Measurements from ENCODE around the gene CREB3L2.

The CREB3L2 gene

GRCh38 chr7:137966641-137967142, 35.2 kb downstream of the CREB3L2 start:
- Histone ChIP-seq H3K4me3 (ENCODE audit: insufficient read depth, low read length, poor library complexity, severe bottlenecking) (no peak overlapping the region), H3K9me2 (replicated peaks; ENCODE audit: insufficient read depth, low read length) (no peaks in the 10 kb centered on the region), H3K36me3 (ENCODE audit: low read length) (no peaks in the 10 kb centered on the region), H3K27me3 (ENCODE audit: low read length) (no peaks in the 10 kb centered on the region), H3K79me2 (ENCODE audit: insufficient read depth, low read length) (no peaks in the 10 kb centered on the region), H3F3A (ENCODE audit: insufficient read depth) (no peaks in the 10 kb centered on the region), H4K20me1 (ENCODE audit: low read depth, low read length) (no peaks in the 10 kb centered on the region), H3K9me3 (ENCODE audit: insufficient read depth, low read length) (no peaks in the 10 kb centered on the region), H3K4me2 (ENCODE audit: low read depth, low read length, poor library complexity, severe bottlenecking) (no peak overlapping the region), H3K9ac (ENCODE audit: low read length) (no peak overlapping the region), H3K27ac (ENCODE audit: low read depth, low read length) (no peak overlapping the region), H2AFZ (ENCODE audit: low read depth, low read length, severe bottlenecking) (no peak overlapping the region)
- TF ChIP-seq EZH2phosphoT487 (conservative IDR thresholded peaks at IDR 0.05; ENCODE audit: low read length) (no peak), CTCF (IDR thresholded peaks at IDR 0.05; ENCODE audit: insufficient read depth, low read length, poor library complexity, severe bottlenecking) (no peak)

GRCh38 chr7:137965942-137966640, 35.8 kb downstream of the CREB3L2 start:
- no peak overlapping the region for H3K9ac ChIP-seq (ENCODE audit: low read length)
- H4K20me1 ChIP-seq (ENCODE audit: low read depth, low read length): no peaks in the 10 kb centered on the region
- no peaks in the 10 kb centered on the region for H3K27me3 ChIP-seq (ENCODE audit: low read length)
- H3K79me2 ChIP-seq (ENCODE audit: insufficient read depth, low read length): no peaks in the 10 kb centered on the region
- no peak overlapping the region for H2AFZ ChIP-seq (ENCODE audit: low read depth, low read length, severe bottlenecking)
- no peak overlapping the region for H3K27ac ChIP-seq (ENCODE audit: low read depth, low read length)
- no peaks in the 10 kb centered on the region for H3K9me2 ChIP-seq (replicated peaks; ENCODE audit: insufficient read depth, low read length)
- H3K4me3 ChIP-seq (ENCODE audit: insufficient read depth, low read length, poor library complexity, severe bottlenecking): no peak overlapping the region
- no peak overlapping the region for H3K4me2 ChIP-seq (ENCODE audit: low read depth, low read length, poor library complexity, severe bottlenecking)
- no peak for TF ChIP-seq EZH2phosphoT487 (conservative IDR thresholded peaks at IDR 0.05; ENCODE audit: low read length)
- no peak for TF ChIP-seq CTCF (IDR thresholded peaks at IDR 0.05; ENCODE audit: insufficient read depth, low read length, poor library complexity, severe bottlenecking)
- H3K36me3 ChIP-seq (ENCODE audit: low read length): no peaks in the 10 kb centered on the region
- H3K9me3 ChIP-seq (ENCODE audit: insufficient read depth, low read length): no peaks in the 10 kb centered on the region
- no peaks in the 10 kb centered on the region for H3F3A ChIP-seq (ENCODE audit: insufficient read depth)

GRCh38 chr7:137964824-137965545, 36.9 kb downstream of the CREB3L2 start:
- Histone ChIP-seq H3K27me3 (ENCODE audit: low read length) (no peaks in the 10 kb centered on the region), H3K9me3 (ENCODE audit: insufficient read depth, low read length) (no peaks in the 10 kb centered on the region), H2AFZ (ENCODE audit: low read depth, low read length, severe bottlenecking) (no peak overlapping the region), H3K9ac (ENCODE audit: low read length) (no peak overlapping the region), H3K4me3 (ENCODE audit: insufficient read depth, low read length, poor library complexity, severe bottlenecking) (no peak overlapping the region), H3K9me2 (replicated peaks; ENCODE audit: insufficient read depth, low read length) (no peaks in the 10 kb centered on the region), H3K4me2 (ENCODE audit: low read depth, low read length, poor library complexity, severe bottlenecking) (no peak overlapping the region), H4K20me1 (ENCODE audit: low read depth, low read length) (no peaks in the 10 kb centered on the region), H3K79me2 (ENCODE audit: insufficient read depth, low read length) (no peaks in the 10 kb centered on the region), H3F3A (ENCODE audit: insufficient read depth) (no peaks in the 10 kb centered on the region), H3K27ac (ENCODE audit: low read depth, low read length) (no peak overlapping the region), H3K36me3 (ENCODE audit: low read length) (no peaks in the 10 kb centered on the region)
- TF ChIP-seq EZH2phosphoT487 (conservative IDR thresholded peaks at IDR 0.05; ENCODE audit: low read length) (no peak), CTCF (IDR thresholded peaks at IDR 0.05; ENCODE audit: insufficient read depth, low read length, poor library complexity, severe bottlenecking) (no peak)

Data from SU-DHL-6 (cell line).